DOHH2 (cell line): ENCODE results near the gene NOM1.

Source experiments
- H3F3A ChIP-seq: fragments of 200-600 bp; sonication (generic), shearing (Covaris generic); 2 replicates; pipeline ENCODE4 v1.6.0; 2016; ENCODE audit warnings: antibody characterized with exemption, mild to moderate bottlenecking; ENCODE audit not compliant: control insufficient read depth, insufficient read depth
- H3K27ac ChIP-seq: fragments of 200-600 bp; sonication (generic); 2 replicates; pipeline ENCODE4 v1.5.1; 2014; ENCODE audit warnings: low read depth, mild to moderate bottlenecking, low read length, moderate library complexity
- H3K27me3 ChIP-seq: fragments of 200-600 bp; sonication (generic); 2 replicates; pipeline ENCODE4 v1.6.1; 2014; ENCODE audit warnings: mild to moderate bottlenecking, low read length, mixed read lengths; ENCODE audit not compliant: control insufficient read depth
- H3K36me3 ChIP-seq: fragments of 200-600 bp; sonication (generic); 2 replicates; pipeline ENCODE4 v1.6.1; 2014; ENCODE audit warnings: mild to moderate bottlenecking, low read length, moderate library complexity, mixed read lengths; ENCODE audit not compliant: control insufficient read depth
- H3K4me1 ChIP-seq: fragments of 200-600 bp; sonication (generic); 2 replicates; pipeline ENCODE4 v1.6.1; 2014; ENCODE audit warnings: mild to moderate bottlenecking, low read length, mixed read lengths; ENCODE audit not compliant: control insufficient read depth
- H3K4me2 ChIP-seq: fragments of 200-600 bp; sonication (generic); 2 replicates; pipeline ENCODE4 v1.6.0; 2014; ENCODE audit warnings: mild to moderate bottlenecking, low read length, moderate library complexity
- H3K4me3 ChIP-seq: fragments of 200-600 bp; sonication (generic); 2 replicates; pipeline ENCODE4 v1.5.1; 2014; ENCODE audit warnings: mild to moderate bottlenecking, low read length, mixed read lengths
- H3K79me2 ChIP-seq: fragments of 200-600 bp; sonication (generic); 2 replicates; pipeline ENCODE4 v1.6.1; 2014; ENCODE audit warnings: mild to moderate bottlenecking, low read length, mixed read lengths; ENCODE audit not compliant: control insufficient read depth
- H3K9me2 ChIP-seq: fragments of 200-600 bp; sonication (generic); replicated peaks from 2 replicates; pipeline ENCODE4 v1.6.1; 2014; ENCODE audit warnings: mild to moderate bottlenecking, low read length, mixed read lengths; ENCODE audit not compliant: control insufficient read depth
- H3K9me3 ChIP-seq: fragments of 200-600 bp; sonication (generic); 2 replicates; pipeline ENCODE4 v1.6.1; 2014; ENCODE audit warnings: antibody characterized with exemption, low read length, mixed read lengths; ENCODE audit not compliant: control insufficient read depth, insufficient read depth
- H4K20me1 ChIP-seq: fragments of 200-600 bp; sonication (generic); 2 replicates; pipeline ENCODE4 v1.6.0; 2014; ENCODE audit warnings: low read depth, mild to moderate bottlenecking, antibody characterized with exemption, low read length, moderate library complexity; ENCODE audit not compliant: control insufficient read depth, insufficient read depth
- EZH2phosphoT487 ChIP-seq: fragments of 200-600 bp; sonication (generic); IDR thresholded peaks from 2 replicates; pipeline ENCODE4 v1.6.1; 2017; ENCODE audit warnings: borderline replicate concordance, mild to moderate bottlenecking, antibody characterized with exemption, low read length, moderate library complexity, mixed read lengths
- TF ChIP-seq, protein P1 (sequence below): fragments of 200-600 bp; sonication (generic); IDR thresholded peaks from one replicate; pipeline ENCODE4 v1.5.1; 2014; ENCODE audit warnings: antibody characterized with exemption, mild to moderate bottlenecking, low read depth, low read length; ENCODE audit not compliant: poor library complexity, severe bottlenecking

NOM1 gene

DNA sequence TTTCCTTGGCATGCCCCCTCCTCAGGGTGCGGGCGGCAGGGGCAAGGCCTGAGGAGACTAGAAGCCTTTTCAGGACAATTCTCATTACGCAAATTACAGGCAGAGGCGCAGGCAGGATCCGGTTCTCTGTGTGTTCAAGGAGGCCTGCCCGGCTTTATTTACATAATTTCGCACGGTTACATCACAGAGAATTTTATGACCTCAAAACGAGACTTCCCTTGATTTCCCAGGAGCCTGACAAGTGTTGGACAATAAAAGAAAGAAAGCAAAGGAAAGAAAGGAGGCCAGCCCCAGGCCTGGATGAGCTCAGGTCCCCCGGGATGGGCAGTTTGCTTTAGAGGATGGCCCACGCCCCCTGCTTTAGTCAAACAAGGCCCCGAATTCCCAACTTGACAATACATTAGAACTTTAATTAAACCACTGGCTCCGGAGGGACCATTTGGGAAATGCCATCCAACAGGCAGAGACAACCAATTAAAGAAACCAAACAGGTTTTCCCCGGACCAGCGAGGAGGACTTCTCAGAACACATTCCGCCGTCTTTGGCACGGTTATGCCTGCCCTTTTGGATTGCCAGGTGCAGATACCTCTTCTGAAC, 58.1 kb downstream of the NOM1 start:
- H3K79me2 ChIP-seq, result no peaks in the 10 kb centered on the region
- H3F3A ChIP-seq, result no peaks in the 10 kb centered on the region
- peaks cover 46% of the 10 kb centered on the region for H3K27me3 ChIP-seq
- no peak for TF ChIP-seq EZH2phosphoT487
- TF ChIP-seq, protein P1, sequence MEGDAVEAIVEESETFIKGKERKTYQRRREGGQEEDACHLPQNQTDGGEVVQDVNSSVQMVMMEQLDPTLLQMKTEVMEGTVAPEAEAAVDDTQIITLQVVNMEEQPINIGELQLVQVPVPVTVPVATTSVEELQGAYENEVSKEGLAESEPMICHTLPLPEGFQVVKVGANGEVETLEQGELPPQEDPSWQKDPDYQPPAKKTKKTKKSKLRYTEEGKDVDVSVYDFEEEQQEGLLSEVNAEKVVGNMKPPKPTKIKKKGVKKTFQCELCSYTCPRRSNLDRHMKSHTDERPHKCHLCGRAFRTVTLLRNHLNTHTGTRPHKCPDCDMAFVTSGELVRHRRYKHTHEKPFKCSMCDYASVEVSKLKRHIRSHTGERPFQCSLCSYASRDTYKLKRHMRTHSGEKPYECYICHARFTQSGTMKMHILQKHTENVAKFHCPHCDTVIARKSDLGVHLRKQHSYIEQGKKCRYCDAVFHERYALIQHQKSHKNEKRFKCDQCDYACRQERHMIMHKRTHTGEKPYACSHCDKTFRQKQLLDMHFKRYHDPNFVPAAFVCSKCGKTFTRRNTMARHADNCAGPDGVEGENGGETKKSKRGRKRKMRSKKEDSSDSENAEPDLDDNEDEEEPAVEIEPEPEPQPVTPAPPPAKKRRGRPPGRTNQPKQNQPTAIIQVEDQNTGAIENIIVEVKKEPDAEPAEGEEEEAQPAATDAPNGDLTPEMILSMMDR, result no peak
- no peaks in the 10 kb centered on the region; the same call in 1 of the 2 replicates for H4K20me1 ChIP-seq
- H3K4me3 ChIP-seq, result no peak overlapping the region
- H3K9me2 ChIP-seq, result no peaks in the 10 kb centered on the region
- H3K4me1 ChIP-seq, result peaks cover 13% of the 10 kb centered on the region
- no peaks in the 10 kb centered on the region for H3K36me3 ChIP-seq
- H3K27ac ChIP-seq, result no peak overlapping the region
- no peaks in the 10 kb centered on the region for H3K9me3 ChIP-seq
- H3K4me2 ChIP-seq, result no peak overlapping the region

DNA sequence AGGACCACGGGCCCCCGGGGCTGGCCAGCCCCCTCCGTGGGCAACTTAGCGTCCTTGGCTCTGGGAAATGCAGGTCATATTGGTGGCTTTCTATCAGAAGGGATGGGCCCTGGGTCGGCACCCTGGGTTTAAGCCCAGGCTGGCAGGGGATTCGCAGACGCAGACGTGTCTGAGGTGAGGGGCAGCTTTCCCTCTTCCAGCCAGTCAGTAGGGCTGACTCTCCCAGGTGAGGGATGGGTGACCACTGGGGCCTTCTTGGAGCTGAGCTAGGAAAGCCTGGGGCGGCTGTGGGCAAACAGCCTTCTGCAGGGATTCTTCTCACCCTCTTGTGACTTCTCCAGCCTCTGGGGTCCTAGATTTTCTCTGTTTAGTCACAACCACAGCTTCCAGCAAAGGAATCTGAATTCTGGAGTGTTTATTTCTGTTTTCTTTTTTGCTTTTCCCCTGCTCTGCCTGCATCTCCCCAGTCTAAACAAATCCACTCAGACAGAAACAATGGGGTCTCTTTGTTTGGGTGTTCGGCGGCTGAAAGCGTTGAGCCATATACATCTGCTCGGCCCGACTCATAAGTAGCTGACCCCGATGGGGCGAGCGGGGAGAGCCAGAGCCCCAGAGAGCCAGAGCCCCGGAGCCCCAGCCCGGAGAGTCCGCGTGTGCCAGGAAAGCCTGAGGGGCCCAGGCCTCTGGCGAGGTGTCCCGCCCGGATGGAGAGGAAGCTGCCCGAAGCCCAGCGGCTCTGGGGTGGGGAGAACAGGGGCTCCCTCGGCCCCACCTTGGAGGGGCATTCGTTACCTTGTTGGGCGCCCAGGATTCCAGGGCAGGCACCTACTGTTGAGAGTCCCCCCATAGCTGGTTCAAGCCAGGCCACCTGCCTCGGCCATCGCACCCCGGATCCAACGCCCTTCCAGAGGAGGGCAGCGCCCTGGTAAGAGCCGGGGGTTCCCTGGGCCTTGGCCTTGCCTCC, 59.0 kb downstream of the NOM1 start:
- Histone ChIP-seq H4K20me1 (no peaks in the 10 kb centered on the region; the same call in 1 of the 2 replicates), H3K4me1 (peaks cover 13% of the 10 kb centered on the region), H3K9me2 (no peaks in the 10 kb centered on the region), H3K9me3 (no peaks in the 10 kb centered on the region), H3K4me3 (no peak overlapping the region), H3F3A (no peaks in the 10 kb centered on the region), H3K36me3 (no peaks in the 10 kb centered on the region), H3K4me2 (no peak overlapping the region), H3K79me2 (no peaks in the 10 kb centered on the region), H3K27me3 (peaks cover 55% of the 10 kb centered on the region), H3K27ac (no peak overlapping the region)
- TF ChIP-seq, protein P1, result no peak
- TF ChIP-seq EZH2phosphoT487, result 0 out of 2 replicates have a peak, but pooled peaks have one; percentile 55

DNA sequence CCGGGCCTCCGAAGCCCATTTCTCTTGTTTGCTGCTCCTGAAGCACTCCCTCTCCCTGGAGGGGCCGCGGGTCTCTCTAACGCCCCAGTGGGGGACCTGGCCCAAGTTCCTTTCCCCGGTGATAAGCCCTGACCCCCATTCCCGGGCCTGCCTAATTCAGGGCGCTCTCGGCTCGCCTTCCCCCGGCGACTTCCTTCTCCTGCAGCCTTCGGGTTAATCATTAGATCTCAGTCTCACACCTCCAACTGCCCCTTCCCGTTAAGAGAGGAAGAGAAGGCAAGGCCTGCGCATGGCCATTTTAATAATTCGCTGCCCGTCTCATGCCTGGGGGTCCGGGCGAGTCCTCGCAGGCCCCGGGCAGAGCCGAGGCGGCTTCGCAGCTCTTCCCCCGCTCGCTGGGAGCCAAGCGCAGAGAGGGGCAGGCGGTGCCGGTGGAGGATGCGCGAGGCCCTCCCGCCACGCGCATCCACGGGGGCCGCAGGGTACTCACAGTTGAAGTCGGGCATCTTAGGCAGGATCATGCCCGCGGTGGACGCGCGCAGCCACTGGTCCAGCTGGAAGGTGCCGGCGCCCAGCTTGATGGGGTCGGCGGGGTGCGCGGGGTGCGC, 59.8 kb downstream of the NOM1 start:
- Histone ChIP-seq H3K4me1 (peaks cover 13% of the 10 kb centered on the region), H3K4me3 (peak overlapping the region; percentile 22; the same call in 1 of the 2 replicates)

More for the DNA sequence above, 59.8 kb downstream of the NOM1 start:
- Histone ChIP-seq H3K9me3 (no peaks in the 10 kb centered on the region), H3K4me2 (peak overlapping the region; percentile 42), H3K36me3 (no peaks in the 10 kb centered on the region), H3K27ac (no peak overlapping the region), H4K20me1 (no peaks in the 10 kb centered on the region; the same call in 1 of the 2 replicates), H3K27me3 (peaks cover 63% of the 10 kb centered on the region), H3F3A (no peaks in the 10 kb centered on the region), H3K79me2 (no peaks in the 10 kb centered on the region), H3K9me2 (no peaks in the 10 kb centered on the region)
- TF ChIP-seq EZH2phosphoT487, result peak; percentile 98
- TF ChIP-seq, protein P1, result no peak
